K562 (cell line): ENCODE data around the gene ZNF219. TPM values are rescaled to one million over a fixed set of nuclear protein-coding genes. Genes with fewer than 3 reads are reported as not detected.

Experiments used
- ARID2 ChIP-seq: fragments of 450-650 bp; IDR thresholded peaks from 2 replicates; pipeline ENCODE4 v1.6.1; 2017; ENCODE audit warnings: antibody characterized with exemption, mild to moderate bottlenecking
- ASH1L ChIP-seq: fragments of 450-650 bp; IDR thresholded peaks from 2 replicates; pipeline ENCODE4 v1.6.1; 2018; ENCODE audit warnings: borderline replicate concordance, mild to moderate bottlenecking, low read depth; ENCODE audit not compliant: partially characterized antibody
- CCAR2 ChIP-seq: fragments of 200-400 bp; formaldehyde crosslinking; IDR thresholded peaks from 2 replicates; pipeline ENCODE4 v1.6.1; 2017; ENCODE audit warnings: mild to moderate bottlenecking, low read depth, low read length
- CCNT2 ChIP-seq: IDR thresholded peaks from 2 replicates; pipeline ENCODE4 v1.6.1; 2011; ENCODE audit warnings: borderline replicate concordance, low read depth, mild to moderate bottlenecking, moderate library complexity, mixed read lengths, low read length; ENCODE audit not compliant: insufficient read length; ENCODE audit errors: extremely low read depth
- ESRRA ChIP-seq: fragments of 450-650 bp; IDR thresholded peaks from 2 replicates; pipeline ENCODE4 v1.6.1; 2014; ENCODE audit warnings: low read depth, mild to moderate bottlenecking, moderate library complexity, borderline replicate concordance
- FOXK1 ChIP-seq: sonication (generic); formaldehyde crosslinking; IDR thresholded peaks from 2 replicates; pipeline ENCODE4 v1.8.0; 2022; ENCODE audit warnings: missing genetic modification reagents, mild to moderate bottlenecking, borderline replicate concordance
- HNRNPK ChIP-seq: fragments of 200-400 bp; formaldehyde crosslinking; IDR thresholded peaks from one replicate; pipeline ENCODE4 v1.6.1; 2018; ENCODE audit warnings: mild to moderate bottlenecking, low read depth, low read length; ENCODE audit not compliant: poor library complexity, severe bottlenecking
- HNRNPUL1 ChIP-seq: fragments of 200-400 bp; formaldehyde crosslinking; IDR thresholded peaks from 2 replicates; pipeline ENCODE4 v1.6.1; 2017; ENCODE audit warnings: low read length
- JUNB ChIP-seq: fragments of 450-650 bp; formaldehyde crosslinking; conservative IDR thresholded peaks from 2 replicates; pipeline ENCODE4 v1.4.0; 2020; ENCODE audit warnings: mild to moderate bottlenecking
- MAZ ChIP-seq, 2 experiments: fragments of 450-650 bp in 1 of 2; sonication (generic) in 1 of 2; formaldehyde crosslinking; IDR thresholded peaks in 1 of 2; conservative IDR thresholded peaks in 1 of 2; 2 replicates each; pipeline versions ENCODE4 v1.4.0 to v1.5.0; 2020; ENCODE audit warnings: mild to moderate bottlenecking in 1 of 2, missing genetic modification reagents in 1 of 2
- MEF2D ChIP-seq: conservative IDR thresholded peaks from 2 replicates; pipeline ENCODE4 v1.6.1; 2016; ENCODE audit warnings: low read depth, missing genetic modification characterization, missing compliant biosample characterization
- NFATC3 ChIP-seq: fragments of 450-650 bp; IDR thresholded peaks from 2 replicates; pipeline ENCODE4 v1.6.1; 2017; ENCODE audit warnings: mild to moderate bottlenecking
- RBFOX2 ChIP-seq: fragments of 200-400 bp; formaldehyde crosslinking; IDR thresholded peaks from 2 replicates; pipeline ENCODE4 v1.6.1; 2017; ENCODE audit warnings: low read depth, mild to moderate bottlenecking, low read length, moderate library complexity
- TCF7L2 ChIP-seq: fragments of 150-350 bp; IDR thresholded peaks from 2 replicates; pipeline ENCODE4 v1.6.1; 2016; ENCODE audit warnings: low read depth, mild to moderate bottlenecking, low read length, moderate library complexity
- ZNF212 ChIP-seq: fragments of 450-650 bp; formaldehyde crosslinking; IDR thresholded peaks from 2 replicates; pipeline ENCODE4 v1.4.0; 2020; ENCODE audit warnings: mild to moderate bottlenecking
- ZNF263 ChIP-seq: sonication (generic); formaldehyde crosslinking; IDR thresholded peaks from 2 replicates; pipeline ENCODE4 v1.8.0; 2022; ENCODE audit warnings: mild to moderate bottlenecking, missing genetic modification reagents, borderline replicate concordance
- ZNF77 ChIP-seq: fragments of 250-450 bp; sonication (Bioruptor Pico); IDR thresholded peaks from 2 replicates; pipeline ENCODE4 v1.5.0; 2020
- polyA plus RNA-seq, 8 experiments: library from polyadenylated mRNA; depleted of rRNA in 4 of 8; stranded (reverse) in 5 of 8; unstranded in 3 of 8; fragments of >200 nt; fragmentation: Nextera tagmentation in 2 of 8; fragmentation: Illumina TruSeq in 1 of 8; extraction: Ambion mirVana in 2 of 8; extraction: Trizol in 1 of 8; gene quantifications; 2 replicates each; pipeline versions ENCODE4 v1.2.1 to v1.2.3, GENCODE V29; 2011 to 2014; ENCODE audit warnings: inconsistent platforms in 1 of 8, missing spikeins in 1 of 8
- total RNA-seq, 7 experiments: library from RNA; depleted of rRNA in 6 of 7; stranded (reverse); fragments of >200 nt in 6 of 7; fragmentation: Illumina TruSeq in 2 of 7; extraction: Trizol in 2 of 7; gene quantifications; 2 replicates each; pipeline versions ENCODE4 v1.2.1 to v1.2.3, GENCODE V29; 2011 to 2021; ENCODE audit warnings: low replicate concordance in 1 of 7
- TF ChIP-seq, protein P1 (sequence below): fragments of 200-800 bp; sonication (Bioruptor generic); IDR thresholded peaks from 2 replicates; pipeline ENCODE4 v1.6.1; 2017; ENCODE audit warnings: missing genetic modification characterization, missing compliant biosample characterization
- TF ChIP-seq, protein P2 (sequence below), 2 experiments: IDR thresholded peaks in 1 of 2; conservative IDR thresholded peaks in 1 of 2; 2 replicates each; pipeline ENCODE4 v1.6.1; 2016; ENCODE audit warnings: low read depth in 2 of 2, mild to moderate bottlenecking in 1 of 2, missing compliant biosample characterization in 1 of 2, missing genetic modification characterization in 1 of 2, moderate library complexity in 1 of 2
- TF ChIP-seq, protein P3 (sequence below): fragments of 250-450 bp; sonication (Bioruptor Pico); IDR thresholded peaks from 2 replicates; pipeline ENCODE4 v1.8.0; 2022; ENCODE audit warnings: moderate library complexity, mild to moderate bottlenecking, inconsistent platforms

The ZNF219 gene
- total and polyA plus RNA-seq, 9 of the 15 experiments (the other 6 are each of a cell fraction or from before 2014, with no cell fraction given): 0.29 to 10.6 (median 2.8) TPM

DNA sequence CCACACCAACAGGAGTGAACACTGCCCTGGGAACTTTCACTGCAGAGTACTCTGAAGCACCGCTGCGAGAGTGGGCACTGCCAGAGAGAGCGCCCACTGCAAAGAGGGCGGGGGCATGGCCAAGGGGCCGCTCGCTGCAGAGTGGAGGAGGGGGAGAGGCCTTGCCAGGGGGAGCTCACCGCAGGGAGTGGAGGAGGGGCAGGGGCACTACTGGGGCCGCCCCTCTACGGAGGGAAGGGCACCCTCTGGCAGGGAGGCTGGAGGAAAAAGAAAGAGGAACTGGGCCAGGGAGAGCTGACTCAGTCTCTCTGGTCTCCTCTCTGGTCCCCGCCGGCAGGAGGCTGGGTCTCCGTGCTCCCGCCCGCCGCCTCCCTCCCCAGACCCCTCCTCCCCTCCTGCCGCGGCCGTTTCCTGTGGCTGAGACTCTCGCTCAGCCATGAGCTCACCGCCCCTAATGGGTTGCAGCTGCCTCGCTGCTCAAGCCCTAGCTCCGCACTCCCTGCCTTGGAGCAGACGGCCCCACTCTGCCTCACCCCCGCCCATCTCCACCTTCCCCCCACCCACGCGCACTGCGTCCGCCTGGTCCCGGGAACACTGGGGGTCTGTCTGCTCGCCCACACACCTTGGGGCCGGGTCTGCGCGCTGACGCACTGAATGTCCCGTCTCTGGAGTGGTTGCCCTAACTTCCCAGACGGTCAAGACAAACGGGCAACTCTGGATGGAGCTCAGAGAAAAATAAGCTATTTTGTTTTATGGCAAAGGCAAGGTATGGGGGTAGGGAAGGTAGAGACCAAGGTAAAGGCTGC is 27.0 kb downstream of the ZNF219 start (continued):
- TF ChIP-seq ZNF77 (CRISPR knock-in tag): no peak
- TF ChIP-seq JUNB (CRISPR knock-in tag): no peak
- TF ChIP-seq HNRNPUL1: no peak
- TF ChIP-seq, protein P1, sequence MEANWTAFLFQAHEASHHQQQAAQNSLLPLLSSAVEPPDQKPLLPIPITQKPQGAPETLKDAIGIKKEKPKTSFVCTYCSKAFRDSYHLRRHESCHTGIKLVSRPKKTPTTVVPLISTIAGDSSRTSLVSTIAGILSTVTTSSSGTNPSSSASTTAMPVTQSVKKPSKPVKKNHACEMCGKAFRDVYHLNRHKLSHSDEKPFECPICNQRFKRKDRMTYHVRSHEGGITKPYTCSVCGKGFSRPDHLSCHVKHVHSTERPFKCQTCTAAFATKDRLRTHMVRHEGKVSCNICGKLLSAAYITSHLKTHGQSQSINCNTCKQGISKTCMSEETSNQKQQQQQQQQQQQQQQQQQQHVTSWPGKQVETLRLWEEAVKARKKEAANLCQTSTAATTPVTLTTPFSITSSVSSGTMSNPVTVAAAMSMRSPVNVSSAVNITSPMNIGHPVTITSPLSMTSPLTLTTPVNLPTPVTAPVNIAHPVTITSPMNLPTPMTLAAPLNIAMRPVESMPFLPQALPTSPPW (CRISPR knock-in tag): peak; percentile 70
- TF ChIP-seq ASH1L: no peak
- peak; percentile 41; the same call in 1 of the 2 replicates for TF ChIP-seq RBFOX2
- TF ChIP-seq ARID2: no peak
- no peak for TF ChIP-seq HNRNPK
- no peak for TF ChIP-seq TCF7L2
- TF ChIP-seq ESRRA: no peak
- TF ChIP-seq MAZ (CRISPR knock-in tag; conservative IDR thresholded peaks at IDR 0.05 in 1 of 2, IDR thresholded peaks at IDR 0.05 in 1 of 2): peak in 1 of 2 experiments; percentile 40; a peak in 1 of 4 replicates
- TF ChIP-seq MEF2D (tag): no peak
- TF ChIP-seq, protein P2, sequence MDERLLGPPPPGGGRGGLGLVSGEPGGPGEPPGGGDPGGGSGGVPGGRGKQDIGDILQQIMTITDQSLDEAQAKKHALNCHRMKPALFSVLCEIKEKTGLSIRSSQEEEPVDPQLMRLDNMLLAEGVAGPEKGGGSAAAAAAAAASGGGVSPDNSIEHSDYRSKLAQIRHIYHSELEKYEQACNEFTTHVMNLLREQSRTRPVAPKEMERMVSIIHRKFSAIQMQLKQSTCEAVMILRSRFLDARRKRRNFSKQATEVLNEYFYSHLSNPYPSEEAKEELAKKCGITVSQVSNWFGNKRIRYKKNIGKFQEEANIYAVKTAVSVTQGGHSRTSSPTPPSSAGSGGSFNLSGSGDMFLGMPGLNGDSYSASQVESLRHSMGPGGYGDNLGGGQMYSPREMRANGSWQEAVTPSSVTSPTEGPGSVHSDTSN (CRISPR knock-in tag; IDR thresholded peaks at IDR 0.05; ENCODE audit: low read depth): no peak
- TF ChIP-seq, protein P2 (tag; conservative IDR thresholded peaks at IDR 0.05; ENCODE audit: low read depth): no peak
- TF ChIP-seq, protein P3, sequence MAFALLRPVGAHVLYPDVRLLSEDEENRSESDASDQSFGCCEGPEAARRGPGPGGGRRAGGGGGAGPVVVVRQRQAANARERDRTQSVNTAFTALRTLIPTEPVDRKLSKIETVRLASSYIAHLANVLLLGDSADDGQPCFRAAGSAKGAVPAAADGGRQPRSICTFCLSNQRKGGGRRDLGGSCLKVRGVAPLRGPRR: no peak
- TF ChIP-seq CCAR2: no peak
- no peak for TF ChIP-seq NFATC3
- TF ChIP-seq ZNF263: peak; percentile 99
- TF ChIP-seq CCNT2: no peak
- TF ChIP-seq FOXK1: no peak
- TF ChIP-seq ZNF212: no peak
